Activated T-cell treated with anti-CD3 and anti-CD28 coated beads for 48 hours (primary cell): ENCODE data around the gene TFG.
"Not testable (repeated sequence)": the region's sequence is repeated elsewhere in the genome, so short reads cannot be mapped to it uniquely, and the experiment has no call there.

Experiments used
- DNase-seq: peaks from one replicate; pipeline ENCODE4 v3.0.0-alpha.2; 2020; ENCODE audit warnings: low read depth

The TFG gene

DNA sequence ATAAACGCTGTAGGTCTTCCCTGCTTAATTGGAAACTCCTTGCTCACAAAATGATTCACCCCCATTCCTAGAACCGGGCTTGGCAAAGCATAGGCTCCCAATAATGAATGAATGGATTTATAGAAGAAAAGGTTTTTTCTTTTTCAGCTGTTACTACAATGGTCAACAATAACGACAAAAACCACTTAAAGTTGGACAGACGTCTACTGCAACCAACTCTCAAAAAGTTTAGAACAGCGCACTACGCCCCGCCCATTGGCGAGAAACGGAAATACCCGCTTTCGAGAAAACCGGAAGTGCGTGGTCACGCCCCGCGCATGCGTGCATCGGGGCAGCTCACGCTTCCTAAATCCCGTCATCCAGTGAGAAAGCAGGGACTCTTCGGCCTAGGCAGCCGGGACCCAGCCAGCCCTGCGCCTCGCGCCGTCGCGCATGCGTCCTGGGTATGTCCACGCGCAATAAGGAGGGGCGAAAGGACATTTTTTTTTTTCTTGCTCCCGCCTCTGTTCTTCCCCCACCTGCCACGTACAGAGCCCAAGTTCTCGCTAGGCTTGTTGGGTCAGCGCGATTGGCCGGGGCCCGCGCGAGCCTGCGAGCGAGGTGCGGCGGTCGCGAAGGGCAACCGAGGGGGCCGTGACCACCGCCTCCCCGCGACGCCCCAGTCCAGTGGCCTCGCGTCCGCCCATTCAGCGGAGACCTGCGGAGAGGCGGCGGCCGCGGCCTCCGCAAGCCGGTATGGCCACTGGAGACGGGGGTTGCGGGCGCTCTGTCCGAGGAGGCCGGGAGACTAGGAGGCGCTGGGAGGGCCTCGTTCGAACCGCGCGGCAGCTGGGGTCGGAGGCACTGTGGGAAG lies at the start of gene TFG:
Gene TFG, plus strand, starts transcription at position 506 of the 853 bp plus-strand sequence. CDS start 4,192 bp downstream, outside the sequence.
- DNase-seq = peak; percentile 97

GRCh38 chr3:100661294-100661693 lies 48.0 kb upstream of the TFG start:
- not testable (repeated sequence) for DNase-seq

DNA sequence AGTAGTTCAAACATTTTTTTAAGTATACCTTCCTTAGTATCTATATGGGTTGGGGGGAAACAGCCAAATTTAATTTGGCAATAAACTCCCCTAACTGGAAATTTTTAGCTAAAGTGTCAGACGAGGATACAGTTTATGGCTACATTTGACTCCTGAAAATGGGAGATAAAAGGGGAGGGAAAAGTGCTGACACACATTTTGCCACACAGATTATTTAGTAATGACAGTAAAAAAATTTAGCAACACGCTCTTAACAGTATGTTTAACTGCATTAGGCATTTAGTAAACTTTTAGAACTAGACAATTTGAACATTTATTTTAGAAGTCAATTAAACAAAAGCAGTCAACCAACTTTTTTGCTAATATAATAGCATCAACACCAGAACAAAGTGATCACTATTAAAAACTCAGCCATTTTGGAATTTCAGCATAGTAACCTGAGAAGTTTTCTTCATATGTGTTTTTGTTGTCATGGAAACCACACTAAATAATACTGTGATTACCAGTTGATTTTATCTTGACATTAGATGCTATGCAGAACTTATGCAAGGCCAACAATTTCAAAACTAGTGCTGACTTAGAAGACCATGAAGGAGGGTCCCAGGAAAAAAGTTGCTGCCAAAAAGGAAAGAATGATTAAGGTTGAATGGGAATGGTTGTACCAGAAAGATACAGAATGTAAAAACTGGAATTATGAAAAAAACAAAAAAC lies 47.0 kb upstream of the TFG start:
- DNase-seq = no peak

GRCh38 chr3:100665230-100665629 lies 44.1 kb upstream of the TFG start:
- peak; percentile 10 for DNase-seq

DNA sequence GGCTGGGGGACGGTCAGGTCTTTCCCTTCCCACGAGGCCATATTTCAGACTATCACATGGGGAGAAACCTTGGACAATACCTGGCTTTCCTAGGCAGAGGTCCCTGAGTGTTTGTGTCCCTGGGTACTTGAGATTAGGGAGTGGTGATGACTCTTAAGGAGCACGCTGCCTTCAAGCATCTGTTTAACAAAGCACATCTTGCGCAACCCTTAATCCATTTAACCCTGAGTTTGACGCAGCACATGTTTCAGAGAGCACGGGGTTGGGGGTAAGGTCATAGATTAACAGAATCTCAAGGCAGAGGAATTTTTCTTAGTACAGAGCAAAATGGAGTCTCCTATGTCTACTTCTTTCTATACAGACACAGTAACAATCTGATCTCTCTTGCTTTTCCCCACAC lies 42.6 kb upstream of the TFG start:
- not testable (repeated sequence) for DNase-seq

DNA sequence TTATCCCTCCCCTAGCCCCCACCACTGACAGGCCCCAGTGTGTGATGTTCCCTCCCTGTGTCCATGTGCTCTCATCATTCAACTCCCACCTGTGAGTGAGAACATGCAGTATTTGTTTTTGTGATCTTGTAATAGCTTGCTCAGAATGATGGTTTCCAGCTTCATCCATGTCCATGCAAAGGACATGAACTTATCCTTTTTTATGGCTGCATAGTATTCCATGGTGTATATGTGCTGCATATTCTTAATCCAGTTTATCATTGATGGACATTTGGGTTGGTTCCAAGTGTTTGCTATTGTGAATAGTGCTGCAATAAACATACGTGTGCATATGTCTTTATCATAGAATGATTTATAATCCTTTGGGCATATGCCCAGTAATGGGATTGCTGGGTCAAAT lies 42.0 kb upstream of the TFG start:
- DNase-seq = not testable (repeated sequence)

GRCh38 chr3:100670995-100671394 lies 38.3 kb upstream of the TFG start:
- not testable (repeated sequence) for DNase-seq

GRCh38 chr3:100681496-100681895 lies 27.8 kb upstream of the TFG start:
- DNase-seq = no peak

GRCh38 chr3:100682056-100682853 lies 27.0 kb upstream of the TFG start:
- DNase-seq = no peak

DNA sequence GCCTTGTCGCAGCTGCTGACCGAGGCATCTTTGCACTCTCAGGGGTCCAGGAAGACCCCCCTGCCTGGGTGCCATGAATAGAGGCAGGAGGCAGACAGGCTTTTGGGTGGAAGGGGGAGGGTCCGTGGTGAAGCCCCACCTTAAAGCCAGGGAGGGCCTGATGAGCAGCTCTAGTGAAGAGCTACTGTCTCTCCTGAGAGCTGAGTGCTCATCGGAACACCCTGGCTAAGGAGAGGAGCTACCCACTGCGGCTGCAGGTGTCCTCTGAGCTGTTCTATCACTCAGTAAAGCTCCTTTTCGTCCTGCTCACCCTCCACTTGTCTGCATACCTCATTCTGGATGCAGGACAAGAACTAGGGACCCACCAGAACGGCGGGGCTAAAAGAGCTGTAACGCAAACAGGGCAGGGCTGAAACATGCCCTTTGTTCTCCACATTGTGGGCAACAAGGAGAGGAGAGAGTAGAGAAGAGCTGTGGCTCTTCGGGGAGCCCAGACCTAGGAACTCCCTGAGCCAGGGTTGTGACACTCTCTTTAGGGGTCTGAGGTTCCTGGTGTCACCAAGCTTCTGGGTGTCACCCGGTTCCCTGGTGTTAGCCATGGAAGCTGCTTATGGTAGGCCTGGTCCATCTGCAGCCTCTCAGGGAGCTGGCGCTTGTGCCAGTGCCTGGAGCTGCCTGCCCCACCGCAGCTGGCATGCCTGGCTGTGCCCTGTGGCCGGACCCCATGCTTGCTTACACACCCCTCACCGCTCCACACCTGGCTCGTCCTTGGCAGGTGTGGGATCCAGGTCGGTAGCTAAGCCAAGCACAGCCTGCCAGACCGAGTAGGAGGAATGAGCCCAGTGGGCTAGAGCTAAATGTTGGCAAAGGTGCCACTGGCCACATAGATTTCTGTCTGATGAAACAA lies 26.2 kb upstream of the TFG start:
- DNase-seq = no peak

DNA sequence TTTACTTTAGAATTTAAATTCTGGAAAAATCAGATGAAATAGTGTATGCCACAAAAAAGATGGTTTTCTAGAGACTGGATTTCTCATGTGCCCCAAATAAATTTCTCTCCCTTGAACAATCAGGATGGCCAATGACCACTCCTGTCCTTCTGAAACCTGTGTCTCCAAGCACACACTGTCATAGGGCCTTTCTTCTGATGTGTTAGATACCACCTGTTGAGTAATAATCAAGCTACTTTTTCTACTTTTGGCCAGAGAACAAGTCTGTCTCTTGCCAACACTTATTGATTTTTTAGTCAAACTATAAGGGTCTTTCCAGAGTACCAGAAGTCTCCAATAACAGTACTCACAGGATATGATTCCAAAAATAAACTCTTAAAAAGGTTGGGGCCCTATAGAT lies 16.1 kb upstream of the TFG start:
- no peak for DNase-seq

GRCh38 chr3:100695696-100696095 lies 13.6 kb upstream of the TFG start:
- DNase-seq = no peak

GRCh38 chr3:100696161-100696560 lies 13.1 kb upstream of the TFG start:
- DNase-seq = no peak

DNA sequence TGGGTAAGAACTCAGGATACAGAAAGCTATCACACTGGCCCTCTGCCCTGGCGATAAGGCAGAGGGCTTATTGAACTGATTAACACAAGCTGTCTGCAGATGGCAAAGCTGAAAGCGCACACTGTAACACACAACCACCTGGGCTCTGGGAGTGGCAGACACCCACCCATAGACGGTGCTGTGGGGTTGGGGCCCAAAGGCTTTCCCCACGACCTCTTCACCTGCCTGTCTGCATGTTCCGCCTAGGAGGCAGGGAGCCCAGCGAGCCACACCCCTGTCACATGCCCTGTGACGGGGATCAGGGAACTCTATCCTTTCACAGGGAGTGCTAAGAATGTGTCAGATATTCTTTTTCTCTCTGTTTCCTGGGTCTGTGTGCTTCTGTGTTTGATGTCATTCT lies 12.1 kb upstream of the TFG start:
- DNase-seq = no peak

DNA sequence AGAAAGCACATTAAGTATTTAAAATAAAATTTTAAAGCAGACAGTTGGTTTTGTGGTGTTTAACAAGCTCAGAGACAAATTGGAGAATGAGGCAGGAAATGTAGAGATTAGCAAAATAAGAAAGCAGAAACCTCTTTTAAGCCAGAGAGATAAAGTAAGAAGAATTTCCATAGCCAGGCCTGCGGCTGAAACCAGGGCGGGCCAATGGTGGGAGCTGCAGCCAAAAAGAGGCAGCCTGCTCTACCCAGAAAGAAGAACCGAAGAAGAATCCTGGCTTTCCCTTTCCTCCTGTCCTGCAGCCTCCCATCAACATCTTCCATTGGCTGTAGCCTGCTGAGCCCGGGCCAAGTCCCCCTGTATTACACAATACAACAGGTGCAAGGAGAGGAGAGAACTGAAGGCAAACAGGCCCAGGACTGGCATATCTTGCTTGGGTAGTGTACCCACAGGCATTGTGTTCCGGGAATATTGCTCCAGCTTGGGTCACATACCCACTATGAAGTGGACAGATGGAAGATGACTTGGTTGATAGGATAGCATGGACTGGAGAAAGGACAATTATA lies 11.5 kb upstream of the TFG start:
- no peak for DNase-seq

- no peak for DNase-seq
Measured at GRCh38 chr3:100698736-100699135, 10.6 kb upstream of the TFG start.

DNA sequence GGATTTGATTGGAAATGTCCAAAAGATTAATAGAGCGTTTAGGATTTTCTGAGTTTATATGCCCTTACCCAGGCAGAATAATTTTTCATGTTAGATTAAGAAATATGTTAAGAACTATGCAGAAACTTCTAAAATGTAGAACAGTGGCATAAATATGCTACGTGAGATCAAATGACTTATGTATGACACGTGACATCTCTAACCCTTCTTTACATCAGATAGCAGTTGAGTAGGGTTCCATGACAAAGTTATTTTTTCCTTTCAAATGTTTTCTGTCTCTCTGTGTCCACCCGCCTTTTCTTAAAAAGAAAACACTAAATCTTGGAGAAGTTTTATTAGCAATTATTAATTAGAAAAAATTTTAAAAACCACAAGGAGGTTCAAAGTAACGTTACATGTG lies 8.6 kb upstream of the TFG start:
- no peak for DNase-seq

- DNase-seq = no peak
Measured at GRCh38 chr3:100702082-100702979, 7.0 kb upstream of the TFG start.

DNA sequence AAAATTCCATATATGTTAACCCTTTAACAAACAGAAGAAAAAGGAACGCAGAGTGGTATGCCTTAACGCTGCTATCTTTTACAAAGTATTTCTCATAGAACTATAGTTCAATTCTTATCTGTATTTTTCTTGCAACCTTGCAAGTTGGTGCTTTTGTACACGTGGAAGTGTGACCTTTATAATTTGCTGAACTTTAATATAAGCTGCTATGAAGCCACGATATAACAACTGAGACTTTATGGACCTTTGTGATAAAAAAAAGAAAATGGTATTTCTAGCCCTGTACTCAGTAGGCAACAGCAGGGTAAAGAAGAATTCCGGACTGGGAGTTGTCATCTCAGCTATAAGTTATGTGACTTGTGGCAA lies 6.3 kb upstream of the TFG start:
- no peak for DNase-seq

DNA sequence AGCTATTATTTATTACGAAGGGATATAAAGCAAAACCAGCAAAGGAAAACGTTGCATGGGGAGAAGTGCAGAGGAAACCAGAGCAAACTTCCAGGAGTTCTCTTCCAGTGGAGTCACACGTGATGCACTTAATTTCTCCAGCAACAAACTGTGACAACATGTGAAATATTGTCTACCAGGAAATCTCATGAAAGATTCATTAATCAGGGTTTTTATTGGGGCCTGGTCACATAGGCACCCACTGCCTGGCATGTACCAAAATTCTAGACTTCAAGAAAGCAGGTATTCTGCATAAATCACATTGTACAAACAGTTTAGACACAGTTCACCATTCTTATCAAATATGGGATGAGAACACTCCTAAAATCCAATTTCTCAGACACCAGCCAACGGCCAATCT lies 5.4 kb upstream of the TFG start:
- DNase-seq = no peak
